CD4-positive, alpha-beta T cell treated with Interleukin-4 for 1 hour (primary cell): ENCODE measurements around the gene GPS1.

Experiments used
- DNase-seq, 2 donors: peaks; one replicate each; pipeline ENCODE4 v3.0.0-alpha.2; 2020 to 2022

GPS1 gene

DNA sequence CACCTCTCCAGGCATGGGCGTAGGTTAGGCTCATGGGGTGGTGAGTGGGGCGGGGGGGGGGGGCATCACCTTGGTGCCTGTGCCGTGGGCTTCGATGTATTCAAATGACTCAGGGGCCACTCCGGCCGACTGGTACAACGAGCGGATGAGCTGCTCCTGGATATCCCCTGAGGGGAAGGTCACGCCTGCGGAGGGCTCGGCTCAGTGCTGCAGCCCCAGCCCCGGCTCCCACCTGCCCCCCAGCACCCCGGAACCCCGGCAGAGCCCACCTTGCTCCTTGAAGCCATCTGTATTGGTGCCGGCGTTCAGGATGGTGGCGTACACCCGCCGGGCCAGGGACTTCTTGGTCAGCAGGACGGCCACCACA lies 40.9 kb downstream of the GPS1 start:
- DNase-seq: no peak

DNA sequence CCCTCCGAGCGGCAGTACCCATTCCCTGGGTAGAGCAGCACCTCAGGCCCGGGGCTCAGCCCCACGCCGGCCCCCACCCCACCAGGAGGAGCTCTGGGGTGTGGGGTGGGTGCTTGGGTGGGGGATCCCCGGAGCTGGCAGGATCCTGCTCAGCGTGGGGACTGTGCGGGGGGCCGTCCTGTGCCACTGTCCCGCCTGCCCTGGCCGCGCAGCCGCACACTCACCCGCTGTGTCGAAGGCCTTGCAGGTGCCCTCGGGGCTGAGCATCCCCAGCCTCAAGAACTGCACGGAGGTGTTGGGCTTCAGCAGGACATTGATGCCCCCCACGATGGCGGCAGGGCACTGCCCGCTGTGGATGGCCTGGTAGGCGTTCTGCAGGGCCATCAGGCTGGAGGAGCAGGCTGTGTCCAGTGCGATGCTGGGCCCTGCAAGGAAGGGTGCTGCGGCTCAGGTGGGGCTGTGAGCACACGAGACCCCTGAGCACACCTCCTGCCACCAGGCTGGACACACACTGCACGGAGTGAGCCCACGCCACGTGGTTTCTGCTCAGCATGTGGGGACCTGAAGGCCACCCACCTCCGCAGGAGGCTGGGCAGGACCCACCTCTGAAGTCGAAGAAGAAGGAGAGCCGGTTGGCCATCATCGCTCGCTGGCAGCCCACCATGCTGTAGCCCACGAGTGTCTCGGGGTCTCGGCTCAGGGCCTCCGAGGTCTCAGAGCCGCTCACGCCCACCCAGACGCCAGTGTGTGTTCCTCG lies 41.5 kb downstream of the GPS1 start:
- DNase-seq: no peak

DNA sequence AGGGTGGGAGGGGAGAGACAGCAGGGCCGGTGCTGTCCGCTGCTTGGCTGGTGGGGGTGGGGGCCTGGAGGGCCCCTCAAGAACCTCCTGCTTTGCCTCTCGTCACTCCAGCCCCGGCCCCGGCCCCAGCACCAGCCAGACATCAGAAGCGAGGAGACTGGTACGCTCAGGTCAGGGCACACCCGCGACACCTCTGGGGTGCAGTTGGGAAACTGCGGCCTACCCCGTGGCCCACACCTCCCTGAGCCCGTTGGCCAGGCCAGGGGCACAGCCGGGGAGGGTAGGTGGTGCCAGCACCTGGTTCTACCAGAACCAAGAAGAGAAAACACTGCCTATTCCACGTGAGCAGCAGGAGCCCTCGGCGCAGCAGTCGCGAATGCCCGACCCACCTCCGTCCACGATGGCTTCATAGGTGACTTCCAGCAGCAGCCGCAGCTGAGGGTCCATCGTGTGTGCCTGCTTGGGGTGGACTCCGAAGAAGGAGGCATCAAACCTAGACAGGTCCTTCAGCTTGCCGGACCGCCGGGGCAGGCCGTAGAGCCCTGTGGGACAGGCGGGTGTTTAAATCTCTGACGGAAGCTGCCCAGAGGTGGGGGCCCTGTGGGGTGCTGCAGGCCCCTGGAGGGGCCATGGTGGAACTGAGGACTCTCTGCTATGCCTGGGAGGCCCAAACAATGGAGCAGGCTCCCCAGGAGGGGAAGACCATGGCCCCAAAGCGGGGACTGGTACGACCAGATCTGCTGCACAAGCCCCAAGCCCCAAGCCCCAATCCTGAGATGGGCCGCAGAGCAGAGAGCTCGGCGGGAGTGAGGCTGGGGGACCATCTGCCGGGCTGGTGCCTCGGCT lies 43.5 kb downstream of the GPS1 start:
- DNase-seq: no peak

DNA sequence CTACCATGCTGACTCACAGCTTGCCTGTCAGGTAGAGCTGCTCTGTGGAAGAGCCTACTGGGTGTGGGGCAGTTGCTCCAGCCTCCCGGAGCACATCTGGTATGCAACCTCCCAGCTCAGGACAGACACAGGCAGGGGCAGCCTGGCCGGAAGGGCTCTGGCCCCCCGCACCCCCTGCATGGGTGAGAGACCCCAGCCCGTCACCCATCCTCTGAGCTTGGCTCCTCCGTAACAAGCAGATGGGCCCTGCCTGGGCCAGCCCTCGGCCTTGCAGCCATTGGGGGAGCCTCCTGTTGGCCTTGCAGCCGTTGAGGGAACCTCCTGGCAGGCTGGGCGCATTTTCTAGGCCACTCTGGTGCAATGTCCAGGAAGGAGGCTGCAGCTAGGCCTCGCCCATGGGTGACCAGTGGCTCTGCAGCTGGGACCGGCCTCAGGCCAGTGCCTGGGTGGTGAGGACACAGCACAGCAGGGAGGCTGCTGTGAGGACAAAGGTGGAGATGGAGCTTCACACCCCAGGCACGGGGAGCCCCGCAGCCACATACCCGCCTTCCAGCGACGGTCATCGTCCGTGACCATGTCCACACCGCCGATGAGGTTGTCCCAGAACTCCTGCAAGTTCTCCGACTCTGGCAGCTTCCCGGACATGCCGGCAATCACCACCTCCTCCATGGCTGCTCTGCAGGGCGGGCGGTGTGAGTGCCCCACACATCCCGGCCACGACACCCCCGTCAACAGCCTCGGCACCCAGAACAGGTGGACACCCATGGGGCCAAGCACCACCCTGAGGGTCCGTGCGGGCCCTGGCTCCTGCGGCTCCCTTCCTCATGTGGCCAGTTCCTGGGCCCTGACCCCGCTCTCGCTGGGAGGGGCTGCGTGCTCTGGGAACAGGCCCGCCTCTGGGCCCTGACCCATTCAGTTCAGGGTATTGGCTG lies 44.3 kb downstream of the GPS1 start:
- no peak for DNase-seq

DNA sequence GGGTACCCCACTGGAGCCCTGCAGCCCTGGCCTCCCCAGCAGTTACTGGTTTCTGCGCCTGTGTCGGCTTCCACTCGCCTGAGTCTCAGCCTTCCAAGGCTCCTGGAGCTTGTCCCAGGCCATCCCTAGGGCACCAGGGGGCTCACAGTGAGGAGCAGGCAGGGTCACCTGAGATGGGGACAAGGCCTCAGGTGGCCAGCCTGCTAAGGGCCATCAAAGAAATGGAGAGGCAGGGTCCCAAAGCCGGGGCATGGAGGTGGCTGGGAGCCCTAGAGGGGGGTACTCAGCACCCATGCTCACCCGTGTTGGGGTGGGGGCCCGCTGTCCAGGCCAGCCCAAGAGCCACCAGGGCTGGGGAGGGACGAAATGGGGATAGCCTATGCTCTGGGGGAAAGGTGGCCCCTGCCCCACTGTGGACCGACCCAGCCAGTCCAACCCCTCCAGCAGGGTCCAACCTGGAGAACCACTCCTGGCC lies 45.0 kb downstream of the GPS1 start:
- DNase-seq: no peak

DNA sequence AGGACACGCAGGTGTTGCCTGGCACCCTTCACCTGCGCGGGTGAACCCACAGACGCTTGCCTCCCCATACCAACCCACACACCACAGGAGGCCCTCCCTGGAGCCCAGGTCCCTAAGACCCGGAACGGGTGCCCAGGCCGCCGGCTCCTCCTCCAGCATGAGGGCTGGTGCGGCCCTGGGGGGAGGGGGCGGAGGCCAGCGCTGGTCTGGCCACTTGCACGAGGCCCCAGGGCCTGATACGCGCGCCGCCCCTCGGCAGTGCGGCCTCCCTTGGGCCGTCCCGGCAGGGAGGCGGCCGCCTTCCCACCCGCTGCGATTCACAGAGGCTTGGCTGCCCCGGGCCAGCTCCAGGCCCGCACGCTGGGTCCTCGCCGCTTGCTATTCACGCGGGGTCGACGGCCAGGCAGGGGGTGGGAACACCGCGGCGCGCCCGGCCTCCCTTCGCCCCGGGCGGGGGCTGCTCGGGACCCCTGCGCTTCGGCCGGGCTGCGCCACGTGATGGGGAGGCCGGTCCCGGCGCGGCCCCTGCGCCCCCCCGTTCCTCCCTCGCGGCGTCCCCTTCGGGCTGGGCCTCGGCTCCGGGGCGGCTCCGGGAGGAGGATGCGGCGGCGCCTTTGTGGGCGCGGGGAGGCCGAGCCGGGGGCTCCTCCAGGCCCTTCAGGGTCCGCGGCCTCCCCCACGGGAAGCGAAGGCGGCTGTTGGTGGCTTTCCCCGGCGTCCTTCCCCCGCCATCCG lies 45.7 kb downstream of the GPS1 start:
- peak in 1 of 2 donors; percentile 24 for DNase-seq

DNA sequence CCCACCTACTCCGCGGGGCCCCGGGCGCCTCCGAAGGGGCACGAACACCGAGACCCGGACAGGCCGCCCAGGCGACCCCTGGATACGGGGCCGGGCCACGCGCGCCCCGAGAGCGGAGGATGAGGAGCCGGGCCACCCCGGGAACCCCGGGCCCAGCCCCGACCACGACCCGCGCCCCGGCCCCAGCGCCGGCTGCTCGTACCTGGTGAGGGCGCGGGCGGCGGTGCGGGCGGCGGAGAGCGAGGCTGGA lies 46.1 kb downstream of the GPS1 start:
- DNase-seq: no peak

DNA sequence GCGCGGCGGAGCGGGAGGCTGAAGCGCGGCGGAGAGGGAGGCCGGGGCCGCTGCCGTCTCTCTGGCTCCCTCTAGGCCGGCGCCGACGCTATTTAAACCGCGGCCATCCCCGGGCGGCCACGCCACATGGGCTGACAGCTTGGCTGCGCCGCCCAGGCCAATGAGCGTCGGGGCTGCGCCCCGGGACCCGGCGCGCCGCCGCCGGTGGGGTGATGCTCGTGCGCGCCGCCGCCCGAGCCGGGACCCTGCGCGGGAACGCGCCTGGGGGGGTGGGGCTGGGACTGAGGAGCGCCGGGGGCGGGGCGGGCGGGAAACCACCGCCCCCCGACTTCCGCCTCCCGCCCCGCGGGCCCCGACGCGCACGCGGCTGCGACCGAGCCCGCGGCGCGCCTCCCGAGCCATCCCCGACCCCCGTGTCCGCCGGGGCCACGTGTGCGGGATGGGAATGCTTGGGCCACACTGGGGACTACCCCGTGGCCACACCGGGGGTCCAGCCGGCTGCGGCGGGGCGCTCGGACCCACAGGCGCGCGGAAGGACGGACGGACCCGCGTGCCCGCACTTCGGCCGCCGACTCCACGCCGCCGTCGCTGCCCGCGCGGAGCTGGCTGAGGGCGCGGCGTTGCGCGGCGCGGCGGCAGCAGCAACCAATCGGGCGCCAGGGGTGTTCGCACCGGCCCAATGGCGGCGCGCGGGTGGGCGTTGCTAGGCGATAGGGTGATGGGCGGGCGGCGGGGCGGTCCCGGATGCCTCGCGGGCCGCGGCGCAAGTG lies 46.7 kb downstream of the GPS1 start, which contains the start of gene FASN:
Gene FASN, minus strand, starts transcription at position 68 of the 770 bp plus-strand sequence. CDS start 1,791 bp downstream, outside the sequence.
- DNase-seq: peak; percentile 95

DNA sequence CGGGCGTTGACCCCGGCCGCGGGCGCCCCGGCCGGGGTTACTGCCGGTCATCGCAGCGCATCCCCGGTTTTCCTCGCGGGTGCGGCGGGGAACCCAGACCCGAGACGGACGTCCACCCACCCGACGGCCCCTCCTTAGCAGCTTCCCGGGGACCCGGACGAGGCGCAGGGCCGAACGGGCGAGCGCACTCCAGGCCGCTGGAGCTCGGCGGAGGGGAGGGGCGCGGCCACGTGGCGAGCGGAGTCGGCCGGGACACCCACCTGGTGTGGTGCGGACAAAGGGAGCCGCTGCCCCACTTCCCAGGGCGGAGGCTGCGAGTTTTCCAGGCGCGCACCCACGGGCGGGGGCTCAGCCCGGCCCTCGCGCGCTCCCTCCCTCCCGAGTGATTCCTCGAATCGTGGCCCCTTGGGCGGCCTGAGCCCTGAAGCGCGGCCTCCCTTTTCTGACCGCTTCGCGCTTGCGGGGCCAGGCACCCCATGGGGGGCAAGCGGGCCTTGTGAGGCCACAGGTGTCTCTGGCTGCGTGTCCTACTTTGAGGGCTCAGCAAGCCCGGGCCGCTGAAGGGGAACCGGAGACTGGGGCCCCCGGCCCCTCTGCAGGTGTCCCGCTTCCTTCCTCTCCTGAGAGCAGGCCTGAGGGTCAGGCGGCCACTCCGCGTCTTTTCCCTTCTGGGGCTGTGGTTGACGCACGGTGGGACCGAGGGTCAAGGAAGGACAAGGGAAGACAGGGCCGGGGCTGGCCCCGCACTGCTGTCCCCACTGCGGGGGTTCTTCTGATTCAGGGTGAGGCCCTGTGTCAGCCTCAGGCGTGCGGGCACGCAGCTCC lies 47.5 kb downstream of the GPS1 start:
- DNase-seq: peak in 1 of 2 donors; percentile 18

DNA sequence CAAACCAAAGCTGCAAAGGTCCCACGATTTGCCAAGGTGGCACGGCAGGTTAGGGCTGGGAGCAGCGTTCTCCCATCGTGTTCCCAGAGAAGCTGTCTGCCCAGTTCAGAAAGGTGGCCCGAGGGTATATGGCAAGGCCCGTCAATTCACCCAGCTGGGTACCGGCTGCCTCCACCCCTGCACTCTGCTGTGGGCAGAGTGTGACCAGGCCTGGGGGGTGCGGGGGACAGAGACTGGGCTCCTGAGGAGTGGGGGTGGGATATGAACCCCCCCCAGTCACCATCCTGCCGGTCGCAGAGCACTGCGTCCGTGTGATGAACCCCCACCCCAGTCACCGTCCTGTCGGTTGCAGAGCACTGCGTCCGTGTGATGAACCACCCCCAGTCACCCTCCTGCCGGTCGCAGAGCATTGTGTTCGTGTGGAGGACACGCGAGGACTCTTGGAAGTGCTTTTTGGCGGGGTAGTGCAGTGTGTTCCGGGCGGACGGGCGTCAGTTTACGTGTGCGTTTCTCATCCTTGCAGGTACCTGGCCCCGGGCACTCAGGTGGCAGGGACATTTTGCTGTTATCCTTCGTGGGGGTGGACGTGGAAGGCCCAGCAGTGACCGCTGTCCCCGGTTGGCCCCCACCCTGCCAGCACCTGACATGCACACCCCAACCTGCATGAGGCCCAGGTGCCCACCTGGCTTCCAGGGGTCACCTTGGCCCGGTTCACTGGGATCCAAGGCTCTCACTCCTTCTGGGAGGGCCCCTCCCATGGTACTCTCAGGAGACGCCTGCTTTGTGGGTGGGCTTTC lies 49.0 kb downstream of the GPS1 start:
- DNase-seq: no peak

DNA sequence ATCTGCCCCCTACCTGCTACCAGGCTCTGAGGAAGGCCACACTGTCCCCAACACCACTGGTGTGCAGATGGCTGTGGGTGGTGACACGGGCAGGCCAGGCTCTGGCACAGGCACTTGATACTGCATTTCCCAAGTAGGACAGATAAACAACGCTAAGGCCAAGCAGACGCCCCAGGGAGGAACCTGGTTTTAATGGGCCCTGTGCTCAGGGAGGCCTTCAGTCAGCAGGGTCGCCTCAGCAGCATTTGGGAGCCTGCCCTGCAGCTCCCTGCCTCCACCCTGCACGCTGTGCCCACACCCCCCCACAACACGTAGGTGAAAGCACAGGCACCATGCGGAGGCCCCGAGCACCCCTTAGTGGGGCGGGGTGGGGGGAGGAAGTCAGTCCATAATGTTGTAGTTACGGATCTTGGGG lies 49.6 kb downstream of the GPS1 start:
- no peak for DNase-seq

DNA sequence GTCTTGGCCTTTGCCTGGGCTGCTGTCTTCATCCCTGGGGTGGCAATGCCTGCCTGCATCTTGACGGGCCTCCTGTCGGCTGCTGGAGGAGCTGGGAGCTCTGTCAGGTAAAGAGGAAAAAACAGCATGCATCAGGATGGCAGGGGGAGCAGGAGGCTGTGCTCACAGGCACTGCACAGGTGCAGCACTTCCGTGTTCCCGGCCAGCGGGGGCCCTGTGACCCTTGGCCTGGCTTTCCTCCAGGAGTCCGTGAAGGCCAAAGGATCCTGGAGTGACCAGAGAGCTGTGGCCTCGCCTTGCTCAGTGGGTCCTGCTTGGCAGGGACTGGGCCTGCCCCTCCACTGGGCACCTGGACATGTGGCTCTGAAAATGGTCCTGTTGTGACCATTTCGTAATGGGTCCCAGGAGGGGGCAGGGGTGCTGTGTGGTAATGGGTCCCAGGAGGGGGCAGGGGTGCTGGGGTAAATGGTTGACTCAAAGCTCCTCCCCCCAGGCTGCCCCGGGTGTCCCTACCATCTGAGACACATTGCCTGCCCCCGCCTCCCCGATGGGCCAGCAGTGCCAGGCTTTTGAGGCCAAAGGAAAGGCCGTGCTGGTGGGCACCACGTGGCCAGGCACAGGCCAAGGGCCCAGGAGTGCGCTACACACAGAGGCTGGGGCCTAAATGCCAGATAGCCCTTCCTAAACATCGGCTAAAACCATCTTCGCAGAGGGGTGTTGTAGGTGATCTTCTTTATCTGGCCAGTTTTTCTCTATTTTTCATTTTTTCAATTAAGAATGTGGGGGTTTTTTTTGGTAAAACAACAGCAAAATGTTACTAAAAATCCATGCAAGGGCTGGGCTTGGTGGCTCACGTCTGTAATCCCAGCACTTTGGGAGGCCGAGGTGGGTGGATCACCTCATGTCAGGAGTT lies 50.3 kb downstream of the GPS1 start:
- DNase-seq: no peak

DNA sequence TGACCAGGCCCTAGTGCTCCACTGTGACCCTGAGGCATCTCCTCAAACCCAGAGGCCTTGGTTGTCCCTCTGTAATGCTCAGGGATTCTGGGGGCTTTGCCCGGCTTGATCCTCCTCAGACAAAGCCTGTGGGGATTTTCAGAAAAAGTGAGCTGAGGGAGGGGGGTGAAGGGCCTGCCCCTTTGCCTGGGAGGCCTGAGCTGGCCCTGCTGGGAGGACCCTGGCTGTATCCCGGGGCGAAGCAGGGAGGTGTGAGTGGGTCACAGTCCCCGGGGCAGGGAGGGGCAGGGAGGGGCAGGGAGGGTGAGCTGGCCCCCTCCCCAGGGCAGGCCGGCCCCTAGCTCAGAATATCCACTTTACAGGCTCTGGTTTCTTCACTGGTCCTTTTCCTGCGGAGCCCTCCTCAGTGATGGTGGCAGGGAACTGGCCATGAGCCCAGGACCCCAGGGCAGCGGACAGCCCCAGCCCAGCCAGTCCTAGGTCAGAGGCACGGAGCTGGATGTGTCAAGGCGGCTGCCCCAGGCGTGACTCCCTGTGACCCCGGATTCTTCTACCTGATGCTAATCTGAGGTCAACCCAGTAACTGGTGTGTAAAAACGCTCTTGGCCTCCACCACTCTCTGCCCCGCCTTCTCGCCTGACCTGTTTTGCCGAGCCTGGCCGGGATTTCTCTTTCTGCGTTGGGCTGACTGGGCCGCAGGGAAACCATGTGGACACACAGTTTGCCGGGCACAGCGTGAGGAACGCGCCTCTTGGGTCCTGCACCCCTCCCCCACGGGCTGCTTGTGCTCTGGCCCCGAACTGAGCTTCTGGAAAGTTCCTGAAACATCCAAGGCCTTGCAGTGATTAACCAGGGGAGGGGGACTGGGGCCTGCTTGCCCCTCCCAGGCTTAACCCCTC lies 52.1 kb downstream of the GPS1 start:
- no peak for DNase-seq

DNA sequence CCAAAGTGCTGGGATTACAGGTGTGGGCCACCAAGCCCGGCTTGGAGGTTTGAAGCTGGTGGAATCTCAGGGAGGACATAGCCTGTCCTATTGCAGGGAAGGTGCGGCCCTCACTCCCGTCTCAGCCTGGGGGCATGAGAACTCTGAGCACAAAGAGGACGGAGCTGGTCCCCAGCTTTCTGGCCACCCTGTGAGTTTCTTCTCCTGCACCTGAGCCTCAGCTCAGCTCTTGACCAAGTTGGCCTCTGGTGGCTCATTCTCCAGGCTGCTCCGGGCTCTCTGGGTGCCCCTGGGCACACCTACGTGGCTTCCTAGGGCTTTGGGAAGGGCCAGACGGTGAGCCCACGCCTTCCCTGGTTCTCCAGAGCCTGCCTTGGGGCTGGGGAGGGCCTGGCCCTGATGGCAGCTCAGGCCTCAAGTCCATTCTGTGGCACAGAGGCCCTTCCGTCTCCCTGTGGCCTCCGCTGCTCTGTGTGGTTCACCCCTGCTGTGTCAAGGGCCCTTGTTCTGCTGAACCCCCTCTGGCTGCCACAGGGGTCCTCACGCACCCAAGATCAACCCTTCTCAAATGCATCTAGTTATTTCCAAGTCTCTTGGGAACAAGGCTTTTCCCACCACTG lies 53.2 kb downstream of the GPS1 start:
- DNase-seq: no peak

DNA sequence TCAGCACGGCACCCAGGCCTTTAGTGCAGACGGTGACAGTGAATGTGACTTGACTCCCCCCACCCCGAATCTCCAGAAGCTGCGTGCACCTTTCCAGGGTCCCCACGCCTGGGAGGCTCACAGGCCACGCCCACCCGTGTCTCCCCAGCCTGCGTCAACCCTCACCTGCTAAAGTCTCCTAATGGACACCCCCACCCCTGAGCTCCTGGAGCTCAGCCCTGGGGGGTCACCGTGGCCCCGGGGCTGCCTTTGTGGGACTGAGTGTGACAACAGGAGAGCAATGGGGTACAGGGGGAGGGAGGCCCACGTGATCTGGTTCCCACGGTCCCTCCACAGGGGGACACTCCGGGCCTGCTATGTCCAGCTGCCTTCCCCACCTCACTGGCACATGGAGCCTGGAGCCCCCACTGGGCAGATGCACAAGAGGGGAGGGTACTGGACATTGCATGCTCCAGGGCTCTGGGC lies 53.8 kb downstream of the GPS1 start:
- no peak for DNase-seq

DNA sequence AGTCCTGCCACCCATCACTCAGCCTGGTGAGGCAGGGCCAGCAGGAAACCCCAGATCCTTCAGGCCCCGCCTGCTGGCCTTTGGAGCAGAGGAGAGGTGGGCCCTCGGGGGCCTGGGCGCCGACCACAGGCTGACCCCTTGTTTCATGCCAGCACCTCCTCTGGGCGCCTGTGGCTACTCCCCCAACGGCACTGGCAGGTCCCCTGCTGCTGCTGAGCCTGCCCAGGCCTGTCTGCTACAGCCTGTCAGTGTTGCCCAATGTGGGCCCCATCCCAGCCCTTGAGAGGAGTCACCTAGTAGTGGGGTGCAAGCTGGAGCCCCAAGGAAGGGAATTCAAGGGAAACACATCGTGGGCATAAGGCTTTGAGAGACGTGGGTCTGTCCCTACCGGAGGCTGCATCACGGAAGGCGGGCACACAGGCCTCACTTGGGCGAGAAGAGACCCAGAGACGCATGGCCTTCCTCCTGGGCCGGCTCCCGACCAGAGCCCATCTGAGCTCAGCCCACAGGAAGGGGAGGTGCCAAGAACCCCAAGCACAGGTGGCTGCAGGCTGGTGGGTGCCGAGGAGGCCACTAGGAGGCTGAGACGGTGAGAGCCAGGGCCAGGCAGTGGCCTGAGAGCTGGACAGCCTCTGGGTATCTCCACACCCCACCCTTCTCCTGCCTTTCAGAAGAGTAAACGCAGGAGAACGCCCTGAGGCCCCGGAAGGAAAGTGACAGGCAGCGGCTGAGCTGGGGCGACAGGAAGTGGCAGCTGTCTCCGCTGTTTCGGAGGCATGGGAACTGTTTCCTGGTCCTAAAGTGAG lies 54.4 kb downstream of the GPS1 start:
- peak; percentile 67 to 68 for DNase-seq
